ENCODE data around the gene PATJ. TPM values are rescaled to one million over a fixed set of nuclear protein-coding genes. Genes with fewer than 3 reads are reported as not detected.

Gene PATJ
- total and polyA plus RNA-seq, 2 experiments from 2014 or later: 20.0 to 44.8 TPM

DNA sequence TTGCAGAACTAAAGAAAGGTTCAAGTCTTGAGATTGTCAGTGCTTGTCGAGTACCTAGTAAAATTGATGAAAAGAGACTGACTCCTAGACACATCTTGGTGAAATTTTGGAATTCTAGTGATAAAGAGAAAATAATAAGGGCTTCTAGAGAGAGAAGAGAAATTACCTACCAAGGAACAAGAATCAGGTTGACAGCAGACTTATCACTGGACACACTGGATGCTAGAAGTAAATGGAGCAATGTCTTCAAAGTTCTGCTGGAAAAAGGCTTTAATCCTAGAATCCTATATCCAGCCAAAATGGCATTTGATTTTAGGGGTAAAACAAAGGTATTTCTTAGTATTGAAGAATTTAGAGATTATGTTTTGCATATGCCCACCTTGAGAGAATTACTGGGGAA, 468.7 kb downstream of the PATJ start:
- Histone ChIP-seq H2AFZ (no peak overlapping the region), H3K36me3 (replicated peaks; ENCODE audit: insufficient read depth, low read depth) (no peaks in the 10 kb centered on the region), H3K4me3 (no peak overlapping the region), H3K9me2 (replicated peaks; ENCODE audit: insufficient read depth) (no peaks in the 10 kb centered on the region), H3K27me3 (no peaks in the 10 kb centered on the region), H4K20me1 (ENCODE audit: insufficient read depth, poor library complexity, severe bottlenecking) (no peaks in the 10 kb centered on the region), H3K4me1 (ENCODE audit: insufficient read depth) (no peaks in the 10 kb centered on the region), H3K9me3 (ENCODE audit: low read depth) (peaks cover 6% of the 10 kb centered on the region), H3K27ac (no peak overlapping the region), H3K79me2 (no peaks in the 10 kb centered on the region), H3K4me2 (no peak overlapping the region)
- no peak for DNase-seq (ENCODE audit: low spot score)
- WGBS (ENCODE audit: low lambda C conversion rate, missing lambda C conversion rate): 97% methylated on average over 1 of the region's 1 CpG
- no peak for TF ChIP-seq EZH2phosphoT487 (IDR thresholded peaks at IDR 0.05; ENCODE audit: low read depth, severe bottlenecking, unreplicated experiment)
- TF ChIP-seq, protein P1, sequence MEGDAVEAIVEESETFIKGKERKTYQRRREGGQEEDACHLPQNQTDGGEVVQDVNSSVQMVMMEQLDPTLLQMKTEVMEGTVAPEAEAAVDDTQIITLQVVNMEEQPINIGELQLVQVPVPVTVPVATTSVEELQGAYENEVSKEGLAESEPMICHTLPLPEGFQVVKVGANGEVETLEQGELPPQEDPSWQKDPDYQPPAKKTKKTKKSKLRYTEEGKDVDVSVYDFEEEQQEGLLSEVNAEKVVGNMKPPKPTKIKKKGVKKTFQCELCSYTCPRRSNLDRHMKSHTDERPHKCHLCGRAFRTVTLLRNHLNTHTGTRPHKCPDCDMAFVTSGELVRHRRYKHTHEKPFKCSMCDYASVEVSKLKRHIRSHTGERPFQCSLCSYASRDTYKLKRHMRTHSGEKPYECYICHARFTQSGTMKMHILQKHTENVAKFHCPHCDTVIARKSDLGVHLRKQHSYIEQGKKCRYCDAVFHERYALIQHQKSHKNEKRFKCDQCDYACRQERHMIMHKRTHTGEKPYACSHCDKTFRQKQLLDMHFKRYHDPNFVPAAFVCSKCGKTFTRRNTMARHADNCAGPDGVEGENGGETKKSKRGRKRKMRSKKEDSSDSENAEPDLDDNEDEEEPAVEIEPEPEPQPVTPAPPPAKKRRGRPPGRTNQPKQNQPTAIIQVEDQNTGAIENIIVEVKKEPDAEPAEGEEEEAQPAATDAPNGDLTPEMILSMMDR (IDR thresholded peaks at IDR 0.05; ENCODE audit: poor library complexity): no peak
- no peak for TF ChIP-seq EZH2 (IDR thresholded peaks at IDR 0.05; ENCODE audit: borderline replicate concordance)

DNA sequence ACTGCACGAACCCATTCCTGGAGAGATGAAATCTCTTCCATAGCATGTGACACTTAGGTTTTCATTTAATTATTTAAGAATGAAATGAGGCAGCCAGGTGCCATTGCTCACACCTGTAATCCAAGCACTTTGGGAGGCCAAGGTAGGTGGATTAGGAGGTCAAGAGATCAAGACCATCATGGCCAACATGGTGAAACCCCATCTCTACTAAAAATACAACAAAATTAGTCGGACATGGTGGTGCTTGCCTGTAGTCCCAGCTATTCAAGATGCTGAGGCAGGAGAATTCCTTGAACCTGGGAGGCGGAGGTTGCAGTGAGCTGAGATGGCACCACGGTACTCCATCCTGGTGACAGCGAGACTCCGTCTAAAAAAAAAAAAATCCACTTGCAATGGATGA, 470.1 kb downstream of the PATJ start:
- H3K4me3 ChIP-seq: no peak overlapping the region
- no peaks in the 10 kb centered on the region for H4K20me1 ChIP-seq (ENCODE audit: insufficient read depth, poor library complexity, severe bottlenecking)
- TF ChIP-seq EZH2 (IDR thresholded peaks at IDR 0.05; ENCODE audit: borderline replicate concordance) (no peak), EZH2phosphoT487 (IDR thresholded peaks at IDR 0.05; ENCODE audit: low read depth, severe bottlenecking, unreplicated experiment) (no peak)
- TF ChIP-seq, protein P1 (IDR thresholded peaks at IDR 0.05; ENCODE audit: poor library complexity): no peak
- H3K4me1 ChIP-seq (ENCODE audit: insufficient read depth): no peaks in the 10 kb centered on the region
- H3K79me2 ChIP-seq: no peaks in the 10 kb centered on the region
- DNase-seq (ENCODE audit: low spot score): no peak
- H2AFZ ChIP-seq: no peak overlapping the region
- no peak overlapping the region for H3K4me2 ChIP-seq
- no peaks in the 10 kb centered on the region for H3K36me3 ChIP-seq (replicated peaks; ENCODE audit: insufficient read depth, low read depth)
- no peaks in the 10 kb centered on the region for H3K9me2 ChIP-seq (replicated peaks; ENCODE audit: insufficient read depth)
- no peak overlapping the region for H3K27ac ChIP-seq
- WGBS (ENCODE audit: low lambda C conversion rate, missing lambda C conversion rate): 91% methylated on average over 6 of the region's 6 CpGs
- peaks cover 6% of the 10 kb centered on the region for H3K9me3 ChIP-seq (ENCODE audit: low read depth)
- H3K27me3 ChIP-seq: no peaks in the 10 kb centered on the region

DNA sequence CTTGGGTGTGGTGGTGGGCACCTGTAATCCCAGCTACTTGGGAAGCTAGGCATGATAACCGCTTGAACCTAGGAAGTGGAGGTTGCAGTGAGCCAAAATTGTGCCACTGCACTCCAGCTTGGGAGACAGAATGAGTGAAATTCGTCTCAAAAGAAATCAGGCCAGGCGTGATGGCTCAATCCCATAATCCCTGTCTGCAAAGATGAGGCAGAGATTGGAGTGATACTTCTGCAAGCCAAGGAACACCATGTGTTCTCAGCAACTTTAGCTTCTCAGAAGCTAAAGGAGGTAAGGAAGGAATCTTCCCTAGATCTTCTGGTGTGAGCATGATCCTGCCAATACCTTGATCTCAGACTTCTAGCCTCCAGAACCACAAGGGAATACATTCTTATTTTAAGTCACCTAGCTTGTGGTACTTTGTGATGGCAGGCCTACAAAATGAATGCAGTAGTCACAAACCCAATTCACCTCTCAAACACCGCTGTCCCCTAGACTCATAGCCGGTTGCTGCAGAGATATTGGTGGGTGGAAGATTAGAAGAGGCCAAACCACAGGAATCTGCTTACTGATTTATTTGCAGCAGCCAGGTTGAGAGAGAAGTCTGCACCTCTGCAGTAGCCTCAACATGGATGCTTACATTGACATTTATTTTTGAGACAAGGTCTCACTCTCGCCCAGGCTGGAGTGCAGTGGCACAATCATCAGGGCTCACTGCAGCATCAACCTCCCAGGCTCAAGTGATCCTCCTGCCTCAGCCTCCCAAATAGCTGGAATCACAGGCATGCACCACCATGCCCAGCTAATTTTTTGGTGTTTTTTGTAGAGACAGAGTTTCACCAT, 471.0 kb downstream of the PATJ start:
- Histone ChIP-seq H3K9me3 (ENCODE audit: low read depth) (peaks cover 6% of the 10 kb centered on the region), H3K27ac (no peak overlapping the region), H3K4me1 (ENCODE audit: insufficient read depth) (no peaks in the 10 kb centered on the region), H3K79me2 (no peaks in the 10 kb centered on the region), H2AFZ (no peak overlapping the region), H4K20me1 (ENCODE audit: insufficient read depth, poor library complexity, severe bottlenecking) (no peaks in the 10 kb centered on the region), H3K4me2 (no peak overlapping the region), H3K9me2 (replicated peaks; ENCODE audit: insufficient read depth) (no peaks in the 10 kb centered on the region), H3K27me3 (no peaks in the 10 kb centered on the region), H3K36me3 (replicated peaks; ENCODE audit: insufficient read depth, low read depth) (no peaks in the 10 kb centered on the region), H3K4me3 (no peak overlapping the region)
- DNase-seq (ENCODE audit: low spot score): no peak
- no peak for TF ChIP-seq EZH2 (IDR thresholded peaks at IDR 0.05; ENCODE audit: borderline replicate concordance)
- TF ChIP-seq EZH2phosphoT487 (IDR thresholded peaks at IDR 0.05; ENCODE audit: low read depth, severe bottlenecking, unreplicated experiment): no peak
- TF ChIP-seq, protein P1 (IDR thresholded peaks at IDR 0.05; ENCODE audit: poor library complexity): no peak
- WGBS (ENCODE audit: low lambda C conversion rate, missing lambda C conversion rate): 77% methylated on average over 6 of the region's 6 CpGs

Data from hepatocyte (in vitro differentiated cells).